Glutamatergic neuron (in vitro differentiated cells): Measurements from ENCODE around the gene NOP16. TPM values are rescaled to one million over a fixed set of nuclear protein-coding genes. Genes with fewer than 3 reads are reported as not detected.

Experiments
- DNase-seq: peaks from one replicate; pipeline ENCODE4 v3.0.0; 2022
- H3K27ac Mint-ChIP-seq: one replicate; pipeline ENCODE4 v1.8.0; 2020; ENCODE audit warnings: mild to moderate bottlenecking, mixed read lengths, inconsistent platforms; ENCODE audit not compliant: unreplicated experiment
- H3K27me3 Mint-ChIP-seq: one replicate; pipeline ENCODE4 v1.8.0; 2020; ENCODE audit warnings: mild to moderate bottlenecking, moderate library complexity, mixed read lengths, inconsistent platforms; ENCODE audit not compliant: unreplicated experiment
- H3K36me3 Mint-ChIP-seq: one replicate; pipeline ENCODE4 v1.8.0; 2020; ENCODE audit warnings: mild to moderate bottlenecking, mixed read lengths, inconsistent platforms; ENCODE audit not compliant: unreplicated experiment
- H3K4me1 Mint-ChIP-seq: one replicate; pipeline ENCODE4 v1.8.0; 2020; ENCODE audit warnings: mild to moderate bottlenecking, low read depth, mixed read lengths, inconsistent platforms; ENCODE audit not compliant: unreplicated experiment
- H3K4me3 Mint-ChIP-seq: one replicate; pipeline ENCODE4 v1.8.0; 2020; ENCODE audit warnings: mild to moderate bottlenecking, mixed read lengths, inconsistent platforms; ENCODE audit not compliant: unreplicated experiment
- H3K9me3 Mint-ChIP-seq: one replicate; pipeline ENCODE4 v1.8.0; 2020; ENCODE audit warnings: mild to moderate bottlenecking, moderate library complexity, mixed read lengths, inconsistent platforms; ENCODE audit not compliant: unreplicated experiment
- CTCF ChIP-seq: fragments of 200-600 bp; sonication (generic); IDR thresholded peaks from one replicate; pipeline ENCODE4 v1.5.0; 2021; ENCODE audit not compliant: partially characterized antibody, unreplicated experiment
- total RNA-seq: library from RNA; stranded (reverse); fragmentation: NEBNext Ultra II Directional; extraction: Animal tissue kit (Norgen Biotek cat#: 25700); gene quantifications from one replicate; pipeline ENCODE4 v1.2.1, GENCODE V29; 2021; ENCODE audit not compliant: unreplicated experiment

The NOP16 gene
- total RNA-seq, 1 donor from 2014 or later: 18.6 TPM

- Mint-ChIP-seq H3K4me1 (peaks cover 7% of the 10 kb centered on the region), H3K9me3 (peaks cover 10% of the 10 kb centered on the region), H3K4me3 (no peak overlapping the region), H3K27me3 (peaks cover 2% of the 10 kb centered on the region), H3K36me3 (peaks cover 5% of the 10 kb centered on the region), H3K27ac (no peak overlapping the region)
- no peak for DNase-seq
- no peak for TF ChIP-seq CTCF
Measured at GRCh38 chr5:176420086-176420485, 31.7 kb upstream of the NOP16 start.

GRCh38 chr5:176418251-176418650, 29.9 kb upstream of the NOP16 start:
- Mint-ChIP-seq H3K36me3 (peaks cover 5% of the 10 kb centered on the region), H3K4me3 (no peak overlapping the region), H3K27me3 (peaks cover 2% of the 10 kb centered on the region), H3K27ac (no peak overlapping the region), H3K9me3 (peaks cover 12% of the 10 kb centered on the region), H3K4me1 (peaks cover 7% of the 10 kb centered on the region)
- TF ChIP-seq CTCF: no peak
- DNase-seq: no peak

GRCh38 chr5:176416965-176417364, 28.6 kb upstream of the NOP16 start:
- no peak for TF ChIP-seq CTCF
- H3K4me1 Mint-ChIP-seq: peaks cover 13% of the 10 kb centered on the region
- H3K9me3 Mint-ChIP-seq: peaks cover 12% of the 10 kb centered on the region
- peaks cover 2% of the 10 kb centered on the region for H3K27me3 Mint-ChIP-seq
- peak overlapping the region; percentile 48 for H3K4me3 Mint-ChIP-seq
- H3K27ac Mint-ChIP-seq: peak overlapping the region; percentile 84
- no peak for DNase-seq
- peaks cover 5% of the 10 kb centered on the region for H3K36me3 Mint-ChIP-seq

GRCh38 chr5:176415952-176416924, 27.8 kb upstream of the NOP16 start, which contains the start of gene CLTB:
TSS of gene CLTB (minus strand) at chr5:176416539. CDS start at chr5:176416363, 176 bp downstream.
- peak; percentile 33 for TF ChIP-seq CTCF
- Mint-ChIP-seq H3K27me3 (peaks cover 2% of the 10 kb centered on the region), H3K36me3 (peaks cover 5% of the 10 kb centered on the region), H3K9me3 (peaks cover 14% of the 10 kb centered on the region), H3K4me3 (peak within 1 kb of the TSS; percentile 85), H3K4me1 (peaks cover 17% of the 10 kb centered on the region), H3K27ac (peak within 1 kb of the TSS; percentile 84)
- DNase-seq: peak; percentile 95
